Liver (tissue), 9 donors: ENCODE measurements around the gene DAGLB. TPM values are rescaled to one million over a fixed set of nuclear protein-coding genes. Genes with fewer than 3 reads are reported as not detected.

Experiments
- DNase-seq: peaks from one replicate; pipeline ENCODE4 v3.0.0-alpha.2; 2017; ENCODE audit warnings: low spot score
- H3K27ac ChIP-seq, 2 donors: one replicate each; pipeline ENCODE4 v1.7.0; 2013; ENCODE audit warnings: inconsistent platforms in 2 of 2, low read length in 2 of 2, control low read depth in 1 of 2, low read depth in 1 of 2, mild to moderate bottlenecking in 1 of 2
- H3K27me3 ChIP-seq, 4 donors: one replicate each; pipeline versions ENCODE4 v1.6.1 to v1.7.0; 2013; ENCODE audit warnings: low read length in 3 of 4, inconsistent platforms in 1 of 4, mild to moderate bottlenecking in 1 of 4, moderate library complexity in 1 of 4; ENCODE audit not compliant: control insufficient read depth in 4 of 4, insufficient read depth in 4 of 4
- H3K36me3 ChIP-seq, 4 donors: one replicate each; pipeline versions ENCODE4 v1.6.1 to v1.7.0; 2013; ENCODE audit warnings: low read length in 3 of 4, mild to moderate bottlenecking in 3 of 4, low read depth in 1 of 4, moderate library complexity in 1 of 4; ENCODE audit not compliant: control insufficient read depth in 4 of 4, insufficient read depth in 3 of 4
- H3K4me1 ChIP-seq, 4 donors: one replicate each; pipeline versions ENCODE4 v1.6.1 to v1.7.0; 2013; ENCODE audit warnings: low read length in 3 of 4, mild to moderate bottlenecking in 3 of 4, moderate library complexity in 1 of 4; ENCODE audit not compliant: control insufficient read depth in 4 of 4, insufficient read depth in 4 of 4
- H3K4me3 ChIP-seq, 3 donors: one replicate each; pipeline versions ENCODE4 v1.6.1 to v1.7.0; 2013; ENCODE audit warnings: low read length in 3 of 3, control low read depth in 1 of 3, low read depth in 1 of 3, mild to moderate bottlenecking in 1 of 3
- H3K9ac ChIP-seq, 2 donors: one replicate each; pipeline ENCODE4 v1.7.0; 2013; ENCODE audit warnings: low read length in 2 of 2, mild to moderate bottlenecking in 2 of 2, moderate library complexity in 2 of 2, control low read depth in 1 of 2, low read depth in 1 of 2
- H3K9me3 ChIP-seq, 4 donors: one replicate each; pipeline versions ENCODE4 v1.6.1 to v1.7.0; 2013; ENCODE audit warnings: low read length in 3 of 4; ENCODE audit not compliant: control insufficient read depth in 4 of 4
- ATF3 ChIP-seq: IDR thresholded peaks from 2 replicates; pipeline ENCODE4 v1.6.1; 2016; ENCODE audit warnings: antibody characterized with exemption
- FOXA1 ChIP-seq: IDR thresholded peaks from 2 replicates; pipeline ENCODE4 v1.6.1; 2016; ENCODE audit warnings: antibody characterized with exemption
- HNF4G ChIP-seq: IDR thresholded peaks from 2 replicates; pipeline ENCODE4 v1.6.1; 2016; ENCODE audit warnings: antibody characterized with exemption
- NR2F2 ChIP-seq: IDR thresholded peaks from 2 replicates; pipeline ENCODE4 v1.6.1; 2016; ENCODE audit warnings: antibody characterized with exemption
- RAD21 ChIP-seq, 2 donors: IDR thresholded peaks; 2 replicates each; pipeline ENCODE4 v1.6.1; 2016; ENCODE audit warnings: antibody characterized with exemption in 2 of 2, mild to moderate bottlenecking in 2 of 2
- REST ChIP-seq: IDR thresholded peaks from 2 replicates; pipeline ENCODE4 v1.6.1; 2016; ENCODE audit warnings: antibody characterized with exemption, mild to moderate bottlenecking
- YY1 ChIP-seq: IDR thresholded peaks from 2 replicates; pipeline ENCODE4 v1.6.1; 2016; ENCODE audit warnings: antibody characterized with exemption, mild to moderate bottlenecking
- WGBS: extraction: QIAGEN DNeasy Blood & Tissue Kit; methylation state at CpG from one replicate; pipeline ENCODE4 v1.1.7; 2013; 5-methylcytosine and 5-hydroxymethylcytosine counted together
- polyA plus RNA-seq, 2 donors: library from polyadenylated mRNA; stranded (reverse) in 1 of 2; unstranded in 1 of 2; fragments of 200-250 nt in 1 of 2; fragments of >200 nt in 1 of 2; fragmentation: Nextera tagmentation in 1 of 2; extraction: Ambion mirVana in 1 of 2; gene quantifications; one replicate each; pipeline versions ENCODE4 v1.2.1 to v1.2.3, GENCODE V29; 2013 to 2015
- total RNA-seq, 2 donors: library from RNA; depleted of rRNA; stranded (reverse); fragments of >200 nt; gene quantifications; one replicate each; pipeline ENCODE4 v1.2.3, GENCODE V29; 2014
- TF ChIP-seq, protein P1 (sequence below): IDR thresholded peaks from 2 replicates; pipeline ENCODE4 v1.6.1; 2016; ENCODE audit warnings: antibody characterized with exemption
- TF ChIP-seq, protein P2 (sequence below): fragments of 150-350 bp; IDR thresholded peaks from 2 replicates; pipeline ENCODE4 v1.5.1; 2017; ENCODE audit warnings: improper control_type of control experiment, low read depth, low read length; ENCODE audit not compliant: missing input control
- donor health status: healthy.
- donor health status: healthy.
- donor health status: healthy.
- donor health status: healthy.
- donor health status: healthy.

DAGLB gene
- total and polyA plus RNA-seq, 4 donors: 4.9 to 10.7 (median 8.4) TPM

GRCh38 chr7:6435486-6436384 is 12.0 kb downstream of the DAGLB start:
- Histone ChIP-seq H3K36me3 (peaks cover 0 to 7% (median under 1%) of the 10 kb centered on the region in 4 donors), H3K4me3 (no peak overlapping the region), H3K4me1 (peaks cover 0 to 9% (median 0%) of the 10 kb centered on the region in 4 donors)

GRCh38 chr7:6433784-6434615 is 13.8 kb downstream of the DAGLB start:
- H3K9me3 ChIP-seq: no peaks in the 10 kb centered on the region
- no peak overlapping the region for H3K4me3 ChIP-seq
- peaks cover 0 to 11% (median 4%) of the 10 kb centered on the region in 4 donors for H3K36me3 ChIP-seq
- H3K27ac ChIP-seq: peak overlapping the region; percentile 11 to 33
- no peak overlapping the region for H3K9ac ChIP-seq
- no peak for DNase-seq
- TF ChIP-seq NR2F2: no peak
- TF ChIP-seq ATF3: no peak
- no peak for TF ChIP-seq REST
- no peak for TF ChIP-seq HNF4G
- no peak for TF ChIP-seq FOXA1
- peak; percentile 20 for TF ChIP-seq YY1
- TF ChIP-seq RAD21 (IDR thresholded peaks at IDR 0.05): no peak
- TF ChIP-seq, protein P1, sequence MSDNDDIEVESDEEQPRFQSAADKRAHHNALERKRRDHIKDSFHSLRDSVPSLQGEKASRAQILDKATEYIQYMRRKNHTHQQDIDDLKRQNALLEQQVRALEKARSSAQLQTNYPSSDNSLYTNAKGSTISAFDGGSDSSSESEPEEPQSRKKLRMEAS: no peak
- peaks cover 0 to 9% (median 0%) of the 10 kb centered on the region in 4 donors for H3K4me1 ChIP-seq
- WGBS: 88% methylated on average over 17 of the region's 17 CpGs
- H3K27me3 ChIP-seq: no peaks in the 10 kb centered on the region

More at GRCh38 chr7:6435486-6436384, 12.0 kb downstream of the DAGLB start:
- H3K27ac ChIP-seq: no peak overlapping the region
- no peak overlapping the region for H3K9ac ChIP-seq
- peak; percentile 89 for DNase-seq
- no peak for TF ChIP-seq YY1
- TF ChIP-seq RAD21 (IDR thresholded peaks at IDR 0.05): peak; percentile 90 to 93
- TF ChIP-seq, protein P2, sequence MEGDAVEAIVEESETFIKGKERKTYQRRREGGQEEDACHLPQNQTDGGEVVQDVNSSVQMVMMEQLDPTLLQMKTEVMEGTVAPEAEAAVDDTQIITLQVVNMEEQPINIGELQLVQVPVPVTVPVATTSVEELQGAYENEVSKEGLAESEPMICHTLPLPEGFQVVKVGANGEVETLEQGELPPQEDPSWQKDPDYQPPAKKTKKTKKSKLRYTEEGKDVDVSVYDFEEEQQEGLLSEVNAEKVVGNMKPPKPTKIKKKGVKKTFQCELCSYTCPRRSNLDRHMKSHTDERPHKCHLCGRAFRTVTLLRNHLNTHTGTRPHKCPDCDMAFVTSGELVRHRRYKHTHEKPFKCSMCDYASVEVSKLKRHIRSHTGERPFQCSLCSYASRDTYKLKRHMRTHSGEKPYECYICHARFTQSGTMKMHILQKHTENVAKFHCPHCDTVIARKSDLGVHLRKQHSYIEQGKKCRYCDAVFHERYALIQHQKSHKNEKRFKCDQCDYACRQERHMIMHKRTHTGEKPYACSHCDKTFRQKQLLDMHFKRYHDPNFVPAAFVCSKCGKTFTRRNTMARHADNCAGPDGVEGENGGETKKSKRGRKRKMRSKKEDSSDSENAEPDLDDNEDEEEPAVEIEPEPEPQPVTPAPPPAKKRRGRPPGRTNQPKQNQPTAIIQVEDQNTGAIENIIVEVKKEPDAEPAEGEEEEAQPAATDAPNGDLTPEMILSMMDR: peak; percentile 91
- WGBS: 46% methylated on average over 27 of the region's 27 CpGs
- H3K9me3 ChIP-seq: no peaks in the 10 kb centered on the region
- no peaks in the 10 kb centered on the region for H3K27me3 ChIP-seq
